Measurements from ENCODE around the gene ZBTB37. TPM values are rescaled to one million over a fixed set of nuclear protein-coding genes. Genes with fewer than 3 reads are reported as not detected.
A peak's percentile ranks its signal among the peaks of the same experiment; 100 is the strongest.
"Not testable (repeated sequence)": the region's sequence is repeated elsewhere in the genome, so short reads cannot be mapped to it uniquely, and the experiment has no call there.

The ZBTB37 gene, protein sequence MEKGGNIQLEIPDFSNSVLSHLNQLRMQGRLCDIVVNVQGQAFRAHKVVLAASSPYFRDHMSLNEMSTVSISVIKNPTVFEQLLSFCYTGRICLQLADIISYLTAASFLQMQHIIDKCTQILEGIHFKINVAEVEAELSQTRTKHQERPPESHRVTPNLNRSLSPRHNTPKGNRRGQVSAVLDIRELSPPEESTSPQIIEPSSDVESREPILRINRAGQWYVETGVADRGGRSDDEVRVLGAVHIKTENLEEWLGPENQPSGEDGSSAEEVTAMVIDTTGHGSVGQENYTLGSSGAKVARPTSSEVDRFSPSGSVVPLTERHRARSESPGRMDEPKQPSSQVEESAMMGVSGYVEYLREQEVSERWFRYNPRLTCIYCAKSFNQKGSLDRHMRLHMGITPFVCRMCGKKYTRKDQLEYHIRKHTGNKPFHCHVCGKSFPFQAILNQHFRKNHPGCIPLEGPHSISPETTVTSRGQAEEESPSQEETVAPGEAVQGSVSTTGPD
- 26.5 TPM for total RNA-seq

DNA sequence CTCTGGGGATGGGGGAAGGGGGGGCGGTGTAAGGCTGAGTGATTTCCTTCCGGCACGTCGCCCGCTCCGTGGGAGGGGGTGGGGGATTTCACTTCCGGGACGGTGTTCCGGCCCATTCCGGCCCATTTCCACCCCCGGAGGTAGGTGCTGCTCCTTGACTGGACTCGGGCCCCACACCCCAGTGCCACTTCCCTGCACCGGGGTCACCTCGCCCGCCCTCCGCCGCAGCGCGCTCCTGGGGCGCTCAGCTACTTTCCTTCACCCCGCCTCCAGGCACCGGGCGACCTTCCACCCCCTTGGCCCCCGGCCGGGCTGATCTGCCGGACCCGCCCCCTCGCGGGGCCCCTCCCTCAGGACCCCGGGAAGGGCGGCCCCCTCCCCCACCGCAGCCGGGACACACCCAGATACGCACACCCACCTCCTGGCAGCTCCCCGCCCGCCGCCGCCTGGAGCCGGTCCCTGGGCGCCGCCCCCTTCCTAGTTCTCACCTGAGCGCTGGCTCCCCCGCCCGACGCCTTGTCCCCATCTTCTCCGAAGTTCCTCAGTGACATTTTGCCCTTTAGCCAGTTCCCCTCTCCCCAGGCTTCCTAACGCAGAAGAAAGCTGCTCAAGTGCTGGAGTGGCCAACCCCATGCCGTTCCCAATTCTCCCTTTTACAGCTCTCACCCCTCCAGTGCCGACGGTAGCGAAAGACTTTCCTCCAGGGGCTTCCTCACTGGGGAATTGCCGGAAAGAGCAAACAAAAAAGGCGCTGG lies at the start of gene ZBTB37:
ZBTB37 (plus strand) TSS at position 115 of the 755 bp plus-strand sequence. CDS start 1,846 bp downstream, outside the sequence.
- ATAC-seq (peak; percentile 69), DNase-seq (ENCODE audit: low spot score) (peak; percentile 91)
- intact Hi-C loops (cut with DNase I), result no loop called here

DNA sequence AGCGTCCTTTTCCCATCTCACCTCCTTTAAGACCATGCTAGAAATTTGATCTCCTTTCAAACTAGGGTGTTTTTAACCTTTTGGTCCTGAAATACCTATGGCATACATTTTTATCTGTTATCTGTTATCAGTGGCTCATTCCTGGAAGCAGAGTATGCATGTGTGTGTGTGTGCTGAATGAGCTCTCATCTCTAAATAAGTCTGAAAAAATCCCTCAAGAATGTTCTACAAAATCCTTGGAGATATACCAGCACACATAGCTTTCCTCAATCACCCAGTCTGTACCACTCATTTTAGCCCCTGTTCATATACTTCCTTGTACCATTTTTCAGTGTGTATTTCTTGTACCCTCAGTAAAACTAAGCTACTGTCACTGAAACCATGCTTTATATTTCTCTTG lies 49.7 kb upstream of the ZBTB37 start:
- ATAC-seq (no peak), DNase-seq (ENCODE audit: low spot score) (no peak)
- intact Hi-C loops (cut with DNase I), result no loop called here

DNA sequence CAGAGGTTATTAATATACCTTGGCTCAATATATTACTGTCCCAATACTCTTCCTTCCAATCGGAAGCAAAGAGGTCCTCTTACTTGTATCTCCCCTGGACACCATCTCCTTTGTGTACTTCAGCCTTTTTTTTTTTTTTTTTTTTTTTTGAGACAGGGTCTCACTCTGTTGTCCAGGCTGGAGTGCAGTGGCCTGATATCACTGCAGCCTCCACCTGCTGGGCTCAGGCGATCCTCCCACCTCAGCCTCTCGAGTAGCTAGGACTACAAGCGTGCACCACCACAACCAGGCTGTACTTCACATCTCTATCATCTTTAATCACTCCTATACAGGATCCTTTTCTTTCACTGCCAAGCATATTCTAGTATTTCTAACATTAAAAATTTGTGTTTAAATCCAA lies 46.5 kb upstream of the ZBTB37 start:
- DNase-seq (ENCODE audit: low spot score), result no peak
- intact Hi-C loops (cut with DNase I), result loop anchor here (10.0 kb wide), 1 partner anchor 387 kb away; no protein-coding TSS in a partner anchor
- ATAC-seq, result no peak

DNA sequence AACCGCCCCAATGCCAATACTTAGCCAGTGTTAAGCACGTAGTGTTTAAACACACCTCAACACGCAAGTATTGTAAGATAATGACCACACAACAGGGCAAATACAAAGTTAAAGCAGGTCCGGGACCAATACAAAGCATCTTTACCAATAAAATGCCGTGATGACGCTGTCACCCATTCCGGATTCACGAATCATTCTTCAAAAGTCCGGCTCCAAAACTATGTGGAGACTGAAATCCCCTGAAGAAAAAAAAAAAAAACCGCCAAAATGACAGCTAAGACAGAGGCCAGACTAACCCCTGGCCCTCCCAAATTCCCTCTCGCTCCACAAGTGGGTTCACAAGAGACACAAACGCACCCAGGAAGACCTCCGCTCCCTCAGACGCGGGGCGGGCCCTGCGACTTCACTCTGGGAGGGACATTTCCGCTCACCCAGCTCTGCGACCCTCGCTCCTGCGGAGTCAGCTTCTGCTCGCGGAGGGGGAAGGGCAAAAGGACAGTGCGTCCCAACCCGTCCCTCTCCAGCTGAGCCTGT lies 44.3 kb upstream of the ZBTB37 start:
- intact Hi-C loops (cut with DNase I), result loop anchor here (10.0 kb wide), 1 partner anchor 389 kb away; no protein-coding TSS in a partner anchor
- no peak for DNase-seq (ENCODE audit: low spot score)
- ATAC-seq, result no peak

DNA sequence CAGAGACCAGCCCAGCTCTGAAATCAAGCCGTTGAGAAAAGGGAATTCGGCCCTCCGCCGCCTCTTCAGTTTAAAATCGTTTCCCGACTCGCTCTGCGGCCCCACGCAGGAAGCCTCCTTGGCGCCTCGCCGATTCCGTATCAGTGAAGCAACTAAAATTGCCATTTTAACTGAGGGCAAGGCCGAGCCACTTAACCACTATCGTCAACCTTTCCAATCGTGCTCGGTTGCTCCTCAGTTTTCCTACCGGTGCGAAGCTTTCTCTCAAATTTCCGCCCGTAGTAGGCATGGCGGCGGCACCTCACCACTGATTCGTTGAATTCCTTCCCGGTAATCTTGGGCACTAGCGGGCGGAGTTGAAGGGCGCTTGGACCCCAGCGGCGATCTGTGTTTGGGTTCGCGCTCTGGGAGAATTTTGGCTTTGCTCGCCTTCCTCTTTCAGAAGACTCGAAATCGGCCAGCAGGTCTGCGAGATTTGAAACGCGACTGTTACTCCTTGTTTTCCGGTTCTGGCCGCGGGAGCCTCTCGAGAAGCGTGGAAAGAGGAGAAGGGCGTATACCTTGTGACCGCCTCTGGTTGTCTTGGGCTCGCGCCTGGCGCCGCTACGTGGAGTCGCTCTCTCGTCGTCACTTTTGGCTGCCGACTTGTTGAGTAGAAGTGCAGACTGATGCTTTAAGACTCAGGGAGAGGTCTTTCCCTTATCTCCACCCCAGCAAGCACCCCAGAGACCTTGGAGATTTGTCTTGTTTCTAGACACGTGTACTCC lies 43.7 kb upstream of the ZBTB37 start, which contains the start of the genes CENPL and DARS2:
CENPL (minus strand) TSS at position 569 of the 767 bp plus-strand sequence. CDS start 13,584 bp downstream, outside the sequence.
DARS2 (plus strand) TSS at position 359 of the 767 bp plus-strand sequence. CDS start 557 bp downstream, outside the sequence.
- intact Hi-C loops (cut with DNase I), result loop anchor here (10.0 kb wide), 1 partner anchor 390 kb away; no protein-coding TSS in a partner anchor
- DNase-seq (ENCODE audit: low spot score), result peak; percentile 98
- ATAC-seq, result peak; percentile 99

DNA sequence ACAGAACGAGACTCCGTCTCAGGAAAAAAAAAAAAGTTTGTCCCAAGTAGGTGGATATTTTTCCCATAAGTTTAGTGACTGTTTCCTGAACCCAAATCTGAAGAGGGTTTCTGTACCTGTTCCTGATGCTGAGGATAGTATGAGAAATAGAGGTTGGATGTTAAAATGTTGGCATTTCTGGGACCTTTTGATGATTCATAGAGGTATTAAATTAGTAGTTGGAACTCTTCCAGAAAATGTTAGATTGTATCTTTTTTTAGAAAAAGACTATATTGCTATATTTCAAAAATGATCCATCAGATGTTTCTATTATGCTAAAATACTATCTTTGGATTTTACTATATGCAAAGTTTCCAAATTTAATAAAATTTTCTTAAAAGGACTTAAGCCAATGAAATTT lies 40.6 kb upstream of the ZBTB37 start:
- ATAC-seq (no peak), DNase-seq (ENCODE audit: low spot score) (no peak)
- intact Hi-C loops (cut with DNase I), result loop anchor here (10.0 kb wide), 1 partner anchor 393 kb away; no protein-coding TSS in a partner anchor

DNA sequence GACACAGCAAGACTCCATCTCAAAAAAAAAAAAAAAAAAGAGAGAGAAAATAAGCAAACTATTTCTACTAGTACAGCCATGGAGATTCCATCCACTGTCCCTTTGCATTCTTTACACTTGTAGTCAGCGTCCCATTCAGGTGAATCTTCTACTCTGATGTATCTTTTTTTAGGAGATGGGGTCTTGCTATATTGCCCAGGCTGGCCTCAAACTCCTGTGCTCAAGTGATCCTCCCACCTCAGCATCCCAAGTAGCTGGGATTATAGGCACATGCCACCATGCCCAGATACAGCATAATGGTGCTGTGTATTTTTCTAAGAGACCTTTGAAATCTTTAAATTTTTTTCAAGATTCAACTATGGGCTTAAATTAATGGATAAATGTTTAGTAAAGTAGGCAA lies 35.4 kb upstream of the ZBTB37 start:
- intact Hi-C loops (cut with DNase I), result no loop called here
- DNase-seq (ENCODE audit: low spot score), result no peak
- ATAC-seq, result no peak

DNA sequence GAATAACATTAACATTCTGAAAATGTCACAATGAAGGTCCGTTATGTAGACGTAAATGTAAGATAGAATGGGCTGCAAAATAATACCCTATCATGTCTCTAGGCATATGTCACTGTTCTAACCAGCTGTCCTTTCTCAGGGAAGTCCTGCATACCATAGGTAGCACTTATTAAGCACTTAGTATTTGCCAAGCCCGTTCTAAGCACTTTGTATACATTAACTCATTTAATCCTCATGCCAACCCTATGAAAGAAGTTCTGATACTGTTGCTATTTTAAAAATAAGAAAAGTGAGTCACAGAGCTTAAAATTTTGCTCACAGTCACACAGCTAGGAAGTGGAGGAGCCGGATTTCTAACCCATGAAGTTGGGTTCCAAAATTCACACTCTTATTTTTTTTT lies 16.1 kb upstream of the ZBTB37 start:
- intact Hi-C loops (cut with DNase I), result no loop called here
- ATAC-seq (no peak), DNase-seq (ENCODE audit: low spot score) (no peak)

DNA sequence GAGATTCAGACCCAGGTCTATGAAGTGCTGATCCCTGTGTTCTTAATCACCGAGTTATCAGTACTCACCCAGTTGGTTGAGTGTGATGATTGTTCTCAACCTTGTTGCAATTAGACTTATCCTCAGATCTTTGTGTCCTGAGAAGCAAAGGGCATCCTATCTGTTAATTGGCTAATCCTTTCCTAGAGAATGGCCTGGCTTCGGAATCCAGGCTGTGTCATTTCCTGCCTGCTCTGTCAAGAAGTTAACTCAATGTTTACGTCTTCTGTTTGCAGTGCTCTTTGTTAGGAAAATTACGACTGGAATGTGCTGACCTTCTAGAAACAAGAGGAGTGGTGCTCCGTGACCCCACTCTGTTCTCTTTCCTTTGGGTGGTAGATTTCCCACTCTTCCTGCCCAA lies 15.1 kb upstream of the ZBTB37 start:
- intact Hi-C loops (cut with DNase I), result no loop called here
- ATAC-seq, result no peak
- no peak for DNase-seq (ENCODE audit: low spot score)

DNA sequence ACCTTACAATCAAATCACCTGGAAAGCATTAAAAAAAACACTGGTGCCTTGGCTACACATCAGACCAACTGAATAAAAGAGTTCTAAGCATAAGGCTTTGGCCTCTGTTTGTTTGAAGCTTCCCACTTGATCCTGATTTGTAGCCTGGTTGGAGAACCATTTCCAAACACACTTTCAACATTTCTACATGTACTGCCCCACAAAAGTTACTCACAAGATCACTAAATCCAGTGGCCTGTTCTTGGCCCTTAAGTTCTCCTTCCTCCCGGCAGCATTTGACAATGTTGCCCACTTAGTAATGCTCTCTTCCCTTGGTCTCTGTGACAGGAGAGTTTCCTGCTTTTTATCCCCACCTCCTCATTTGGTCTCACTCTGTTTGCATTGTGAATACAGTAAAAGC lies 12.2 kb upstream of the ZBTB37 start:
- intact Hi-C loops (cut with DNase I), result no loop called here
- ATAC-seq (no peak), DNase-seq (ENCODE audit: low spot score) (no peak)

DNA sequence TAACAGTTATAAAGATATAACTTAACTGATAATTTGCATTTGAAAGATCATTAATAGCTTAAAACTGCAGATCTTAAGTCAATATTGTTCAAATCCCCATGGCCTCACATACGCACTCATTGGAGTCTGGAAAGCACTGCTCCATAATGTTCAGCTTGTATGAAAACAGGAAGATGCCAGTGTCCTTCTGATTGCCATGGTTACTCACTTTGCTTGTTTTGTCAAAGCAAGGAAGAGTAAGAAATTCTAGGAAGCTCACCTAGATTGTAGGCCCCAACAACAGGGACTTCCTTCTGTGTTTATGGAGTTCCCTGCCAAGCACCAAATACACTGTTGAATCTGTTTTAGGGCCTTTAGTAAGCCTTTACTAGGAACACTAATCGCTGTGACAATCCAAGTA lies 11.3 kb upstream of the ZBTB37 start:
- no peak for ATAC-seq
- intact Hi-C loops (cut with DNase I), result no loop called here
- no peak for DNase-seq (ENCODE audit: low spot score)

DNA sequence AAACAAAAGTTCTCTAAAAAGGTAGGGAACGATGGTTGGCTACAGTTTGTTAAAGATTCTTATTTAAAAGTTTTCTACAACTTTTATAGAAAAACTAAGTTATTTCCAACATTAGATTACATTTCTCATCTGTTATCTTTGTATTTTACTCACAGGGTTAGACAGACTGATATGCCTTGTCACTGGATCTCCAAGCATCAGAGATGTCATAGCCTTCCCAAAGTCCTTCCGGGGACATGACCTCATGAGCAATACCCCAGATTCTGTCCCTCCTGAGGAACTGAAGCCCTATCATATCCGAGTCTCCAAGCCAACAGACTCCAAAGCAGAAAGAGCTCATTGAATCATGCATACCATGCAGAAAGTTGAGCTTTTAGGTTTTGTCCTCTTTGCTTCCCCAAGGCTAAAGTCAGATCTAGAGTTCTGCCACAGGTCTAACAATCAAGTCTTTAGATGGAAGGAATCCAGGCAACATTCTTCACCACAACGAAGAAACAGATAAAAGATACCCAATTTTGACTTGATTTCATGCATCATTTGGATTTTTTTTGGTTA lies 10.7 kb upstream of the ZBTB37 start:
- ATAC-seq (no peak), DNase-seq (ENCODE audit: low spot score) (no peak)
- intact Hi-C loops (cut with DNase I), result no loop called here

DNA sequence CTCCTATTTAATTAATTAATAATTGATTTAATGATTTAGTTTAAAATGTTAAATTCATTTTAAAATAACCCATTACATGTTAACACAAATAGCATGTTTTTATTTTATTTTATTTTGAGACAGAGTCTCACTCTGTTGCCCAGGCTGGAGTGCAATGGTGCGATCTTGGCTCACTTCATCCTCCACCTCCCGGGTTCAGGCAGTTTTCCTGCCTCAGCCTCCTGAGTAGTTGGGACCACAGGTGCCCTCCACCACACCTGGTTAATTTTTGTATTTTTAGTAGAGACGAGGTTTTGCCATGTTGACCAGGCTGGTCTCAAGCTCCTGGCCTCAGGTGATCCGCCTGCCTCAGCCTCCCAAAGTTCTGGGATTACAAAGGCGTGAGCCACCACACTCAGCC lies 8.6 kb upstream of the ZBTB37 start:
- DNase-seq (ENCODE audit: low spot score); ATAC-seq; intact Hi-C loops (cut with DNase I): not testable (repeated sequence)

DNA sequence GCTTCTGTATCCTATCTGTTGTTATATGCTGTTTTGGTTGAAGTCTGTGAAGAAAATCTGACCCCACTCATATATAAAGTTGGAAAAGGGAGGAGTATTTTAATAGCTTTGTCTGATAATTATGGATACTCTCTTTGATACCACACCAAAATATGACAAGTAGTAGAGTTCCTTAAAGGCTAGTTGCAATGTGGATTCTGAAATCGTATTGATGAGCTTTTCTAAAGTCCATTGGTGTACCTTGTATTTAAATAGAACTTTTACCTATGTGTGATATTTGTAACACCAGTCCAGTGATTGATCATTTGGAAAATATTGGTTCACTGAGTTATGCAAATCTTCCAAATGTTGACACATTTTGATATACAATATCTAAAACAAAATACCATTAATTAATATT lies 8.1 kb upstream of the ZBTB37 start:
- no peak for ATAC-seq
- intact Hi-C loops (cut with DNase I), result no loop called here
- no peak for DNase-seq (ENCODE audit: low spot score)

DNA sequence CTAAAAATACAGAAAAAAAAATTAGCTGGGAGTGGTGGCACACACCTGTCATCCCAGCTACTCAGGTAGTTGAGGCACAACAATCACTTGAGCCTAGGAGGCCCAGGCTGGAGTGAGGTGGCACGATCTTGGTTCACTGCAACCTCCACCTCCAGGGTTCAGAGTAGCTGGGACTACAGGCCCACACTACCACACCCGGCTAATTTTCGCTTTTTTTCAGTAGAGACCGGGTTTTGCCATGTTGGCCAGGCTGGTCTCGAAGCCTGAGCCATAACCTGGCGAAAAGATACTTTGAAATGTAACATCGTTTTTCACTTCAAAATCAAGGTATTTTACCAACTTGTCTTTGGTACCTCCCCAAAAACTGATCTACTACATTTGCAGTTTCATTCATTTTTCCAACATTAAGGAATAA lies 6.4 kb upstream of the ZBTB37 start:
- intact Hi-C loops (cut with DNase I), result no loop called here
- ATAC-seq, result no peak
- DNase-seq (ENCODE audit: low spot score), result no peak

DNA sequence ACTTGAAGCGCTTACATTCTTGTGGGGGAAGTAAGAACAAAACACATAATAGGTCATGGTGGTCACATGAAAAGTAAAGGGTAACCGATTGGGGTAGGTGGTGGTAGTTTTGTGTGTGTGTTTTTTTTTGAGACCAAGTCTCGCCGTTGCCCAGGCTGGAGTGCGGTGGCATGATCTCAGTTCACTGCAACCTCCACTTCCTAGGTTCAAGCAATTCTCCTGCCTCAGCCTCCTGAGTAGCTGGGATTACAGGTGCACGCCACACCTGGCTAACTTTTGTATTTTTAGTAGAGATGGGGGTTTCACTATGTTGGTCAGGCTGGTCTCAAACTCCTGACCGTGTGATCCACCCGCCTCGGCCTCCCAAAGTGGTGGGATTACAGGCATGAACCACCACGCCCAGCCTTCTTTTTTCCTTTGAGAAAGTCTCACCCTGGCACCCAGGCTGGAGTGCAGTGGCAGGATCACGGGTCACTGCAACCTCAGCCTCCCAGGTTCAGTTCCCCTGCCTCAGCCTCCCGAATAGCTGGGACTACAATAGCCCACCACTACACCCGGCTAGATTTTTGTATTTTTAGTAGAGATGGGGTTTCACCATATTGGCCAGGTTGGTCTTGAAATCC lies 5.9 kb upstream of the ZBTB37 start:
- intact Hi-C loops (cut with DNase I); ATAC-seq; DNase-seq (ENCODE audit: low spot score): not testable (repeated sequence)

DNA sequence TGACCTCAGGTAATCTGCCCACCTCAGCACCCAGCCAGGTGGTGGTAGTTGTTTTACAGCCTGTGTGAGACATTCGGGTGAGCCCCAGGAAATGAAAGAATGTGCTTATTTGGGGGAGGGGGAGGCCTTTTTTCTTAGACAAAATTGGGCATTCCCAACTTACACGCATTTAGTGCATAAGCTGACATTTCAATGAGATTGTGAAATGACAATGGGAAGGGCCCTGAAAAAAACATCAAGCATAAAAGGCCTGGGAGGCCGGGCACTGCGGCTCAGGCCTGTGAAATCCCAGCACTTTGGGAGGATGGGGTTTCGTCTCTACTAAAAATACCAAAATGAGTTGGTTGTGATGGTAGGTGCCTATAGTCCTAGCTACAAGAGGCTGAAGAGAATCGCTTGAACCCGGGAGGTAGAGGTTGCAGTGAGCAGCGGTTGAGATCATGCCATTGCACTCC lies 5.4 kb upstream of the ZBTB37 start:
- DNase-seq (ENCODE audit: low spot score), result no peak
- intact Hi-C loops (cut with DNase I), result no loop called here
- no peak for ATAC-seq

Data from sciatic nerve (tissue), 2 donors.